22Rv1 (cell line): ENCODE results near the gene ROR1.

ENCODE experiments used
- ZFX ChIP-seq: fragments of 450-650 bp; IDR thresholded peaks from 2 replicates; pipeline ENCODE4 v1.6.1; 2017; ENCODE audit warnings: antibody characterized with exemption, borderline replicate concordance
- TF ChIP-seq, protein P1 (sequence below): fragments of 450-650 bp; IDR thresholded peaks from 2 replicates; pipeline ENCODE4 v1.5.1; 2017; ENCODE audit warnings: mild to moderate bottlenecking

DNA sequence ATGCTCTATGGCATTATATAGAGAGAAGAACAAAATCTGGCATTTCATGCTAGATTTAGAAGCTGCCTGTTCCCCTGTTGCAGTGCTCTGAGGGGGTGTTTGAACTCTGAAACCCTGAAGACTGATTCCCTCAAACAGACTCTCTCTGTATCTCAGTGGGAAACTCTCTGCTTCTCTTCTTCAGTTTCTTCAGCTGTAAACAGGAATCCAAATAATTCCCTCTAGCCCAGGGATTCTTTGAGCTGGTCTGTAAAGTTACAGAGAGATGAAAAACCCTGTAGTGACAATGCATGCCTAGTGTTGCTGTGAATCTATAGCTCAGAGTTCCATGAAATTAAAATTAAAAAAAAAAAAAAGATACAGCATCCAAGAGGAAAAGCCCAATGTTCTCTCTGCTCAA lies 17.0 kb upstream of the ROR1 start:
- TF ChIP-seq, protein P1, sequence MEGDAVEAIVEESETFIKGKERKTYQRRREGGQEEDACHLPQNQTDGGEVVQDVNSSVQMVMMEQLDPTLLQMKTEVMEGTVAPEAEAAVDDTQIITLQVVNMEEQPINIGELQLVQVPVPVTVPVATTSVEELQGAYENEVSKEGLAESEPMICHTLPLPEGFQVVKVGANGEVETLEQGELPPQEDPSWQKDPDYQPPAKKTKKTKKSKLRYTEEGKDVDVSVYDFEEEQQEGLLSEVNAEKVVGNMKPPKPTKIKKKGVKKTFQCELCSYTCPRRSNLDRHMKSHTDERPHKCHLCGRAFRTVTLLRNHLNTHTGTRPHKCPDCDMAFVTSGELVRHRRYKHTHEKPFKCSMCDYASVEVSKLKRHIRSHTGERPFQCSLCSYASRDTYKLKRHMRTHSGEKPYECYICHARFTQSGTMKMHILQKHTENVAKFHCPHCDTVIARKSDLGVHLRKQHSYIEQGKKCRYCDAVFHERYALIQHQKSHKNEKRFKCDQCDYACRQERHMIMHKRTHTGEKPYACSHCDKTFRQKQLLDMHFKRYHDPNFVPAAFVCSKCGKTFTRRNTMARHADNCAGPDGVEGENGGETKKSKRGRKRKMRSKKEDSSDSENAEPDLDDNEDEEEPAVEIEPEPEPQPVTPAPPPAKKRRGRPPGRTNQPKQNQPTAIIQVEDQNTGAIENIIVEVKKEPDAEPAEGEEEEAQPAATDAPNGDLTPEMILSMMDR, result no peak
- TF ChIP-seq ZFX, result no peak
